HG02981 (cell line): ENCODE measurements around the gene ZNF417.
"Not testable (repeated sequence)": the region's sequence is repeated elsewhere in the genome, so short reads cannot be mapped to it uniquely, and the experiment has no call there.

Experiments
- ATAC-seq: cut with Tn5 transposase; IDR thresholded peaks from one replicate; pipeline ENCODE4 v1.9.1; 2021; ENCODE audit warnings: mild to moderate bottlenecking, moderate library complexity; ENCODE audit not compliant: unreplicated experiment

ZNF417 gene

DNA sequence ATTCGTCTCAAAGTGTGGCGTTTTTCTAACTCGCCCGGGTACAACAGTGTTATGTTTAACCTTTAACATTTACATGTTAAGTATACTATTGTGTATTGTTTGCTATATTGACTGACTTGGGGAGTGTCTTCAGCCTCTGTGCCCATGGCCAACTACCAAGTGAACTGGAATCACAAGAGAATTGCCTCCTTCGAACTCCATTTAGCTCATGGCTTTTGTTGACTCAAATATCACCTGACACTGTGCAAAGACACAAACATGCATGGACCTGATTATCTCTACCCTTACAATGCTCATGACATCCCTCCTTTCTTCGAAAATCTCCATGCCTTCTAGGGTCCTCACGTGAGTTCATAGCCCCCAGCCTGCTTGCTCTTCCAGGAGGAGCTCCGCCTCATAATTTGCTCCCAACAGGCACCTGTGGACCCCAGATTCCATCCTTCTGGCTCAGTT, 28.3 kb downstream of the ZNF417 start:
- no peak for ATAC-seq

- no peak for ATAC-seq
Observed at GRCh38 chr19:57887195-57887941, 29.0 kb downstream of the ZNF417 start.

DNA sequence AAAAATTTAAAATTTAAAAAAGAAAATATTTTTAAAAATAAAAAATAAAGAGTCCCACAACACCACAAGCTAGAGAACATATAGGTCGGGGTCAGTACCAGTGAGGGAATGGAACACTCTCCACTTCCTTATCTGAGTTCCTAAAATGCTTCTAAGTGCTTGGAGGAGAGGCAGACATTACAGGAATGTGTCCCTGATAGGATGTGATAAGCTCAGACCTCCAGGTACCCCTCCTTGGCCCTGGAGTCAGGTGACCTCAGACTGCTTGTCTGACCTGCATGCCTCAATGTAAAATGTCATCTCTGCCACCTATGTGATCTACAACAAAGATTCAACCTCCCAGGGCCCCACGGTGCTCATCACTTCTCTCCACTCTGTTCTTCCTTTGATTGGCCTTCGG, 30.3 kb downstream of the ZNF417 start:
- no peak for ATAC-seq

- not testable (repeated sequence) for ATAC-seq
Observed at GRCh38 chr19:57873883-57874799, 42.3 kb downstream of the ZNF417 start.

DNA sequence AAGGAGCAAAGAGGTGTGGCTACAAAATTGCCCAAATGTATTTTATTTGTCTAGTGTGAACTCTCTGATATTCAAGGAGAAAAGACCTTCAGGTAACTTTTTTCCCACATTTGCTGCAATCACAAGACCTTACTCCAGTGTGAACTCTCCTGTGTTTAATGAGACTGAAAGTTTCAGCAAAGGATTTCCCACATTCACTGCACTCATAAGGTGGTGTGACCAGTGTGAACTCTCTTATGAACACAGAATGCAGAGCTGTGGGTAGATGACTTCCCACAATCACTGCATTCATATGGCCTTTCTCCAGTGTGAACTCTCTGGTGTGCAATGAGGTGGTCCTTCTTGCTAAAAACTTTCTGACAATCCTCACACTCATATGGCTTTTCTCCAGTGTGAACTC, 43.9 kb downstream of the ZNF417 start:
- ATAC-seq = no peak

- no peak for ATAC-seq
Observed at GRCh38 chr19:57870225-57870624, 46.2 kb downstream of the ZNF417 start.

GRCh38 chr19:57869655-57870054, 46.7 kb downstream of the ZNF417 start:
- ATAC-seq = not testable (repeated sequence)

GRCh38 chr19:57867868-57868492, 48.4 kb downstream of the ZNF417 start:
- no peak for ATAC-seq
